HPDE6-E6E7 (cell line): ENCODE results near the gene FAM72D.
"Not testable (repeated sequence)": the region's sequence is repeated elsewhere in the genome, so short reads cannot be mapped to it uniquely, and the experiment has no call there.

ENCODE experiments used
- DNase-seq: peaks from one replicate; pipeline ENCODE4 v3.0.0; 2011; ENCODE audit warnings: missing footprints; ENCODE audit errors: extremely low spot score

Gene FAM72D

DNA sequence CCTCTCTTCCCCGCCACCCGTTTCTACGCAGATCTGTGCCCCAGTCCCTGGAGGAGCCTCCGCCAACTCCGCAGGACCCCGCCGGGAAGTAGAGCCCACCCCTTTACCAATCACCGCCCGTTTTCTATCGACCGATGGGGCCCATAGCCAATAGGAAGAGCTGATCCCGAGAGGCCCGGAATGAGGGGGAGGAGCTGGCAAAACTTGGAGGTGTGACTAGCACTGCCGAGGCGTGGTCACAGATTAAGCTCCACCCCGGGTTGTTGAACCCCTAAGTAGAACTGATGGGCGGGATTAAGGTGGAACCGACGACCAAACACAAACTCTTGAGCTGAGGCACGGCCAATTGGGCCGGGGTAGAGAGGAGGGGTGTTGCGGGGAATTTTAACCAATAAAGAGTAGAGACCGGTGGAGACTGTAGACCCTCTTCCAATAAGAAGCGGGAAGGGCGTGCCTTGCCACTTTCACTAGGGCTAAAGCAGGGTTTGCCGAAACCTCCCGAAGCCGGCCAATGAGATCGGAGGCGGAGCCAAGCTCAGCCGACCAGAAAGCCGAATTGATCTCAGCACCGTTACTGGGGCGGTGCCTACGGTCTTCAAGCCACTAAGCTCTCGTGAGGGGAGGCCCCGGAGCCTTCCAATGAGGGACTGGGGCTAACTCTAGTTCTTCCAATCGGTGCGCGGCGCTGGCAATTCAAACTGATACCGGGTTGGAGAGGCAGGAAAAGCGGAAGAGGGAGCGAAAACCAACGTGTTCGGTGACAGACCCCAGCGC is at the start of gene FAM72D, which contains the start of gene SRGAP2B:
TSS of gene FAM72D (plus strand) at position 691 of the 774 bp plus-strand sequence. CDS start 874 bp downstream, outside the sequence.
TSS of gene SRGAP2B (minus strand) at position 45 of the 774 bp plus-strand sequence. CDS start 2,427 bp downstream, outside the sequence.
- not testable (repeated sequence) for DNase-seq

DNA sequence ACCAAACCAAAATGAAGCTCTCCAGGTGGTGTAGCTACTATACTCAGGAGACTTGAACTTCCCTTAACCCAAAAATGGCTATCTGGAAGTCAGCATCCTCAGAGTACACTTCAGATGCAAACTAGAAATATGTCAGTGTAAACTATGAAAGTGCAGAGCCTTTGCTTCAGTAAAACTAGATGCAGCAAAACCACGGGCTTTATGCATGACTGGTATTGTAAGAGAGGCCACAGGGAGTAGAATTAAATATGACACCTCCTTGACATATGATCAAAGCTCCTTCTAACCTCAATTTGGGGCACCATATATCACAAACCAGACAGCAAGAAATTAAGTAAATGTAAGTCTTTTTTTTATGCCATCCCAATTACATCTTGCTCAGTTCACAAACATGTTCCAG is 48.2 kb upstream of the FAM72D start:
- not testable (repeated sequence) for DNase-seq

DNA sequence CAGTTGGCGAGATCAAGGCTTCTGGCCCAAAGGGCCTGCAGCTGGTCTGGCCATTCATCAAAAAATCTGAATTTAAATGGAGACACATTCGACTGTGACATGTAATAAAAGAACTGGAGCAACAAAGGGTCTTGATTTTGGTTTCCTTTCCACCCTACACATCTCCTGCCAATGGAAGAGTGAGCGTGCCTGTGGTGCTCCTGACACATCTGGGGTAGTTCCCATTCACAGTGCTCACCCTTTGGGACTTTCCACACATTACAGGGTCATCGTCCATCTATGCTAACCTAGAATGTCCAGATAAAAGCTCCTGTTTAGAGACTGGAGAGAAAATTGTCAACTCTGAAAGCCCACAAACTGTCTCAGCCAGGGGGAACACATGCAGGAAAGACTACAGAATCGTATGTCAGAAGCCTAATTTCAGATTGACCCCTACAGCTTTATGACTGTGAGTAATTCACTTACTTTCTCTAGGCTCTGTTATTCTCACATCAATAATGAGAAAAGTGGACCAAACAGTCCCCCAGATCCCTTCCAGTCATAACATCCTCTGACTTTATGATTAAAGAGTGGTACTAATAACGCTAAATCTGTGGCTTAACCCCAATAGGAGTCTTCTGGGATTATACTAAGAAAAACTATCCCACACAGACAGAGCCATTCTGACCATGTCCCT is 47.5 kb upstream of the FAM72D start:
- not testable (repeated sequence) for DNase-seq

DNA sequence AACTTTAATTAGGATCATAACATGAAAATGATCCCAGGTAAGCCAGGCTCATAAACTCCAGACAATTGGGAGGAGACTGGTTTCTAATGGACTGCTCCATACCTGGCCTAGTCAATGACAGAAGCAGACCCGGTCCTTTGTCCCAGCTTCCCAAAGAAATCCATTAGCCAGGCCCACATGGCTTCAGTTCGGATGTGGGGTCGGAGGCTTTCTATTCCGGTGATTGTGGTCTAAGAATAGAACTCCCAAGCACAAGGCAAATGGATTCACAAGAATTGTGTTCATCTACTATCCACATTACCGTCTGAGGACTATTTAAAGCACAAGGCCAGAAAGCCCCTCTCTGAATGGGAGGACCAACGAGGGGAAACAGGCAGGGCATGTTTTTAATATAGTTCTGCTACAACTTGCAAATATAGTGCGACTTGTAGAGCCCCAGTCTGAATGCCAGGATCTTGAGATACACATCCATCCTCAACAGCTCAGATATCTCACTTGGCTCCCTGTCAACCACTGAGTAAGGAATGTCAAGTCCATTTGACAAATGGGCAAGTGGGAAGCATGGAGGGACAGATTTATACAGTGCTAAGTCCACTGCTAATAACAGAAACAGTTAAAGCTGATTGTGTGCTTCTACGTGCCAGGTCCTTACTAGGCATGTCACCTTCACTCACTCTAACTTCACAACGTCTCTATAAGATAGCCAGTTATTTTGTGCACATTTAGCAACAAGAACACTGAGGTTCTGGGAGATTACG is 43.6 kb upstream of the FAM72D start:
- DNase-seq = not testable (repeated sequence)

DNA sequence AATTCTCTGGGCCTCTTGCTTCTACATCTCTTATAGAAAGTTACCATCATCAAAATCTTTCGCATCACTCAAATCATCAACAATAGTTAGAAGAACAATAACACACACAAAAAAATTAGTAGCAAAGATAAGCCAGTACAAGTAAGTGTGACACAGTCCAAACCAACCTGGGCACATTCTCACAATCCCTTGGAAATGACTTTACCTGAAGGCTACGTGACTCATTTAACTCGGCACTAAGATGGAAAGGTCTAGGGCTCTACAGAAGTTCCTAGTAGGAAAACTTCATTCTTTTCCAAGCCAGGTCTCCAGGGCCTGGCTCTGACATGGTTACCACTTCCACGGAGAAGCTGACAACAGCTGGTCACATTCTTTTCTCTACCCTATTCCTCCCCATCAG is 42.3 kb upstream of the FAM72D start:
- DNase-seq = not testable (repeated sequence)

DNA sequence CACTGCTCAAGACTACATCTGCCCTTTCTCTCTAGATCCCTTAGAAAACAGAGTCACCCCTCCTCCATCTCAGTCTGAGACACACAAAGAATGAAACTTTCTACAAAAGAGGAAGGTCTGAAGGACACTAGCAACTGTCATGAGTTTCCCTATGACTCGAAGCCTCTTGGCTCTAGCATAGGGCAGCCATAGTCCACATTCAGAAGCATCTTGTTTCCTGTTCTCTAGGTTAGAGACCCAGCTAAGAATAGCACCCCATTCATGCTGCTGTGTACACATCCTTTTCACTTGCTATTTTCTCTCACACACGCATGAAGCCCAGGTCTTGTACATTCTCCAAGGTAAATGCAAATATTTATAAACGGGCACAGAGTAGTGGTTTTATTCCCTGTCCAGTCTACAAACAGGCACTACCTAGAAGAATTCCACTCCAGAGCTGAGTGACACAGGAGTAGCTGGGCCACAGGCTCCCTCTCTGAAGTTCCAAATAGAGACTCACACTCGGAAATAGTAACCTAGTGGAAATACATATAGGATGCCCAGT is 40.5 kb upstream of the FAM72D start:
- DNase-seq = not testable (repeated sequence)

DNA sequence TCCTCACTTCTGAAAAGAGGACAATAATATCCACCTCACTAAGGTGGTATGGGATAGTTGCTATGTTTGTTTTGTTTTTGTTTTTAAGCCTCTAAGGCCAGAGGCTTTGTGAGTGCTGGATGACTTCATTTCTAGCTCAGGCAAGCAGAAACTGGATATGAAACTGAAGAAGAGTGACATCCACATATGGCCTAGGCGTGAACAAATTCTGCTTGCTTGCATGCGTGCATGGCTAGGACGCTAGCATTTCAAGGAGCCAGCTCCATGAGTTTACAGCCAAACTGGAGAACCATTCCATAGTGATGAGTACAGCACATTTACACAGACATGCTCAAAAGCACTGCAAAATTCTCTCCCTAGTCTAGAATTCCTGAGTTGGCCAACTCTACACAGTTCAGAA is 37.6 kb upstream of the FAM72D start:
- not testable (repeated sequence) for DNase-seq

DNA sequence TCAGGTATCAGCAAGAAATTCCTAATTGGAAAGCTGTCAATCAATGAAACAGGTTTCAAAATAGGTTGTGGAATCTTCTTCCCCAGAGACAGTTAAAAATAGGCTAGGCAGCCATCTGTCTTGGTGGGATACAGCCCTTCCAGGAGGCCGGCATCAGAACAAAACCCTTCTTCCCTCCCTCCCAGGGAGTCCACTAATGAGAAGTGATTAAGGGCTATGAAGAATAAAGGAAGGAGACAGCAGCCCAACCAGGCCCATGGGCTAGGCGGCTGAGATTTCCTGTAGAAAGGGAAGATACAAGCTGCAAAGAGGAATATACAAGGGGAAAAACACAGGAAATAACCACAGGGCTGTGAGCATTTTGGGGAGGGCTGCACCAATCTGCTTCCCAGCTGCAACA is 32.5 kb upstream of the FAM72D start:
- not testable (repeated sequence) for DNase-seq

DNA sequence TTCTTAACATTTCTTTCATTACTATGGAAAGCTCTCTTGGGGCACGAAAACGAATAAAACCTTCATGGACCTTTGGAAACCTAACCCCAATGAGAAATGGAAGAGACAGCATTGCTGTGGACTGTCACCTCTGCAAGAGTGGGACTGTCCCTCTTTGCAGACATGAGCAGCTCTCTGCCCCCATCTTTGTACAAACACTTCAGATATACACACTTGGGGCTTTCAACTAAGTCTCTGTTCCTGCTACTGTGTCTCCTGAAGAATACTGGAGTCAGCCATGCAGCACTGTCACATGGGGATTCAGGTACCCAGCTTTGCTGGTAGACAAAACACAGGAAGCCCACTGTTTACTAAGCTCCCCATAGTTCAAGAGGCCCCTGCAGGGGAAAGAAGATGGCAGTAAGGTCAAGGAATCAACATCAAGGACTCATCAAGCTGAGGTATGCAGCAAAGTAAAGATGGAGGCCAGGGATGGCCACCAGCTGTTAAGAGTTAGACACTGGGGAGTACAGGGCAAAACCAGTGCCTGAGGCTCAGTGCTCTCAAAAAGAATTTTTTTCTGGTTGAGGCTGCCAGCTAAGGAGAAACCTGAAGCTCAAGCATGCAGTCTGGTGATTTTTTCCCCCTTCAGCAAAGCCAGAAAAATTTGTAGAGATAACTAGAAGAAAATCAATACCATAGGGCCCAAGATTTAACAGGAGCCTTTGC is 31.7 kb upstream of the FAM72D start:
- not testable (repeated sequence) for DNase-seq

DNA sequence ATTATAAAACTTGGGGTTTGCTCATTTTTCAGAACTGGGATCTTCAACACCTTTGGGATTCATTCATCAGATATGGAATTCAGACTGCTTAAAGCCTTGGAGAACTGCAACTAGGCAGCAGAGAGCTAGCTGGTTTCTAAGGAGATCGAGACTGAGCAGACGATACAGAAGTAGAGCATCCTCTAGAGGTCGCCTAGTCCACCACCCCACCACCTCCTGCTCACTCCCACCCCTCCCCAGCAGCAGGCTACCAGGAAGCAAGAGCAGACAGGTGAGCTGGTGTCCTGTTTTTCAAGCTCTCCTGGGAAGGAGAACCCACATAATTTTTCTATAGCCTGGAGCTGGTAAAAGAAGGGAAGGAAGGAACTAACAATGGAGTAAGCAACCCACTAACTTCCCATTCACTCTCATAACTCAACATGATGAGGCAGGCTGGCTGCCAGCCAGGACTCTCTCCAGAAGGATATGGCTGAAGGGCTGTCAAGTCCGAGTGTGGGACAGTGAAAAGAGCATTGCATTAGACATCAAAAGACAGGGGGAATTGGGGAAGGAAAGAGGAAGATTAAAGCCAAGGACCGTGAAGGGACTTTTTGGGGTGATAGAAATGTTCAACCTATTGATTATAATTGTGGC is 30.5 kb upstream of the FAM72D start:
- not testable (repeated sequence) for DNase-seq

DNA sequence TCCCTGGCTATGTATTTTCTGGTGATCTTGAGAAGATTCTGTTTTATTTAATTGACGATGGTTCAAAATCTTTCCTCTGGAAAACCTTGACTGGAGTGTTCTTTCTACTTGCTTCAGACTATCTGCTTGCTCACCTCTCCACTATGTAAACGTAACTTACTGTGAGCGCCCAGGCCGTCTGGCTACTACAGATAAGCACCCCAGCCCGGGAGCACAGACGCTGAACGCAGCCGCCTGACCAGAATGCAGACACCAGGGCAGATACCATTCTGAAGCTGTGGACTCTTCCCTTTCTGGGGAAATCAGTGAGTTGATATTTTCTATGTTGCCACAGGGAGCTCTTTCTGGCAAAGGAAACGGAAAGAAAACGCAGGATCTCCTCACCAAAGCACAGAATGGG is 29.3 kb upstream of the FAM72D start:
- DNase-seq = not testable (repeated sequence)

DNA sequence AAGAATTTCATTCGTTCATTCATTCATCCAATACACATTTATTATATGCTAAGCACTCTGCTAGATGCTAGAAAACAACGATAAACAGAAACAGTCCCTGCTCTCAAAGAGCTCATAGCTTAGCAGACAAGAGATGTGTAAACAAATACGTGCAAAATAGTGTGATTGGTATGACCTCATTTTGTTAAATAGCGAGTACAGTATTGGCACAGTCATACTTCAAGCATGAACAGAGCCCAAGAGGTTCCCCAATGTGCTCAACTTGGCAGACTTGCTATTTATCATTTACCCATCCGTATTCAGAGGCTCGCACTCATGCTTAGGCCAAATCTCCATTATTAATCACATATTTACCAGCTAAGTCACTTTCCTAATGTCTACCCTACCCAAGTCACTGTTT is 24.2 kb upstream of the FAM72D start:
- not testable (repeated sequence) for DNase-seq

DNA sequence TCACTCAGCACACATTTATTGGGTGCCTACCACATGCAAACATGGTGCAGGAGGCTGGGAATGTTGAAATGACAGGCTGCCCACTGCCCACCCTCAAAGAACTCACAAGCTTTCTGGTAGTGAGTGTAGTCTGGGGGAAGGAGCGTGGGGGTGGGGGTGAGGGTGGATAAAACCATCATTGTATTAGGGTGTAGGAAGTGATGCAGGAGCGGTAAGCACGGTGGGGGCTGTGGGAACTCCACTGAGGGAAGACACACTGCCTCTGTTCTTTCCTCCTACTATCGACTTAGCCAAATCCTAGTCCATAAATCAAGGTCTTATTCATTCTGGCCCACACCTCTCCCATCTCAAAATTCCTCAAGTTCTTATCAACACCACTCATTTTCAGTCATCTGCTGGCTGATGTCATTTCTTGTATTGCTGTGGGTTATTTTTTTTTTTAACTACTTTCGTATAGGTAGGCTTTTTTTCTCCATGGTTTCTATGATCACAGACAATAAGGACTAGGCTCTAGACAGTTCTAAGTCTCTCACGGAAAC is 21.7 kb upstream of the FAM72D start:
- DNase-seq = not testable (repeated sequence)

DNA sequence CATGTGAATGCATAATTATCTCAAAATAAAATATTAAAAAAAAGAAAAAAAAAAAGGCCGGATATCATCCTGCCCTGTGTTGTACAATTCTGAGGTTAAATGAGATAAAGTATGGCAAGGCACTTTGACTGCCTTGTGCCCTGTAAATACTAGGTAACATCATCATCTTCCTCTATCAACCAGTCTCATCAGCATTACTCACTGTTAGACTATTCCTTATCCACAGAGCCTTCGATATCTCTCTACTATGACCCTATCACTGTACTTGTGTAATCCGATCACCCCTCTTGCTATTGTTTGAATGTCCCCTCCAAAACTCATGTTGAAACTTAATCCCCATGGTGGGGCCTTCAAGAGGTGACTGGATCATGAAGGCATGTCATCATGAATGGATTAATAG is 18.9 kb upstream of the FAM72D start:
- not testable (repeated sequence) for DNase-seq

DNA sequence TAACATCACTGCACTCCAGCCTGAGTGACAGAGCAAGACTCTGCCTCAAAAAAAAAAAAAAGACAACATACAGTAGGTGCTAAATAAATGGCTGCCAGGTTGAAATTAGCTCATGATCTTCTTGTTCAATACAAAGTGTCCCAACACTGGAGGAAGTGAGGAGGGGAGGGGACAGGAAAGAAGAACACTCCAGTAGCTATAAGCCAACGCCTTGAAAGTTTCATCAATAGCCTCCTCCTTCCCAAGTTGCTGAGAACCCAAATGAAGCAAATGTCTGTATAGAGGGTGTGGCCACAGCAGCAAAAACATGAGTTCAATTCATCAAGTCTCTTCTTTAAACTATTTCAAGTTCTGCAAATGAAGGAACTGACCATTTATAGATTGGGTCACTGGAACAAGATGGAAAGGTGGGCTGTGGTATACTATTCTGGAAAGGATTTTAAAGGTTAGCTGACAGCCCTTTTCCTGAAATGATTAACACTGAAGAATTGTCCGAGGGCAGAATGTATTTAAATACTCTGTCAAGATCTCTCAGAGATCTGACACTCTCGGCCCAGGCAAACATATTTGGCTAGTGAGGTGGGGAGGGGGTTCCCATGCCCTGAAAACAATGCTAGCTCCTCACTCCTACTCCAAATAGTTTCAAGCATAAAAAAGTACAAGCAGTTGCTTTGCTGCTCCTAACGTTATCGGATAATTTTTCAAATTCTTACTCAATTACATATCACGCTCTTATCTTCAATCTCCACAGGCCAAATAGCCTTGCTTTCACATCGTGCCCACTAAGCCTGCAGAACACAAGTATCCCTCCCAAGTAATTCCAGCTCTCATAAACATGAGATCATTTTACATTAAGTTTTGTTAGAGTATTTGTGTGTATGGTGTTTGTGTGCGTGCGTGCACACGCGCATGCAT is 17.6 kb upstream of the FAM72D start:
- DNase-seq = not testable (repeated sequence)

DNA sequence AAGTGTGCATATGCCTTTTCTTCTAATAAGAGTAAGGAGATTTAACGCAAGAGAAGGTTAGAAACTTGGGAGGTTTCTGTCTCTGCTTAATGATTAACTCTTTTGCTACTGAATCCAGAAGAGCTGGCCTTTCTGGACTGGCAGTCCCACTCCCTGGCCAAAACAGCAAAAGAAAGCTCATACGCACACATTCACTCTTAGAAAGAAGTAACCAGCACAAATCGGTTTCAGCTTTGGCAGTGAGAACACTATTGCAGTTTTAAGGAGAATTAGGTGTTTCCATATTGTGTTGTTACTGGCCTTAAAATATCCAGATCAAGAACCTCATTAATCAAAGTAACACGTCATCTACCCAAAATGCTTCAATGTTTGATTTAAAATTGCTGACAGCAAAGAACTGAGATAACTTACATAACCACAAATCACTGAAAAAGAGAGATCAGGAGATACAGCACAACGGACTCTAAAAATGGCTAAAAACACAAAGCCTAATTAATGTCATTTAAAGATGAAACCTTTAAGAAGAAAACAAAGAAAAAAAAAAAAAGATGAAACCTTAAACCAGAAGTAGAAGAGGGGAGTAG is 16.9 kb upstream of the FAM72D start:
- DNase-seq = not testable (repeated sequence)

DNA sequence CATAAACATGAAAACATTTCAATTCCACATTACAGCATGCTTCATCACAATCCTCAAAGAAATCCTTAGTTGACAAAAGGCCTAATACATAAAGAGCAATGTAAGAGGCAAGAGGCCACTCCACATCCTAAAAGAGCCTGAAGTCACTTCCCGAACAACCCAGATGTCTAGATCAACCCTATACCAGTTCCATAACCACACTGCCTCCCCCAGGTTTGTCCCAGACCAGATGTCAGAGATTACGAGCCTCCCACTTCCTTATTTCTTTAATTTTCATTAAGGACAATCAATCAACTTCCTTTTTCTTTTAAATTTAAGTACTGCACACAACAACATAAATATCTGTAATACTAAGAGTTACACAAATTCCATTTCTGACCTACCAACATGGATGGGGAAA is 16.0 kb upstream of the FAM72D start:
- DNase-seq = not testable (repeated sequence)

DNA sequence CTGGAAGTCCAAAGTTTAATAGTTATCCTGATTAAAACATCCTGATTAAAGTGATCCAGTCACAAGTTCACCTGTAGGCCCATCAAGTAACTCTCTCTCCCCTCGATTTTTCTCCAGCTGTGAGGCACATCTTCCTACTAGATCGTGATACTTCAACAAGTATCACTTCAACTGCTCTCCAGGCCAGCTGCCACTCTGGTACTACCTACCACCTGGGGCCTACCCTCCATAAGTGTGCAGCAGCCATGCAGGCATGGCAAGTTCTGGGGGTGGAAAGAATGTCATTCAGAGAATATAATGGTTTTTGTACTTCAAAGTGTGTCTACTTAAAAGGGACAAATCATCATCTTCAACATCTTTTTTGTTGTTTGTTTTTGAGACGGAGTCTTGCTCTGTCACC is 15.6 kb upstream of the FAM72D start:
- DNase-seq = not testable (repeated sequence)
